GM23338 (cell line): ENCODE measurements around the gene C1RL. TPM values are rescaled to one million over a fixed set of nuclear protein-coding genes. Genes with fewer than 3 reads are reported as not detected.

Source experiments
- ATAC-seq: fragments of 200-7000 bp; cut with Tn5 transposase; 3 replicates; pipeline ENCODE4 v1.9.1; 2020
- DNase-seq: peaks from one replicate; pipeline ENCODE4 v3.0.0-alpha.2; 2015; ENCODE audit warnings: low spot score
- H2AFZ ChIP-seq: fragments of 200-600 bp; sonication (generic); 2 replicates; pipeline ENCODE4 v1.8.0; 2016; ENCODE audit warnings: antibody characterized with exemption, mild to moderate bottlenecking, moderate library complexity
- H3F3A ChIP-seq: fragments of 200-600 bp; sonication (generic); replicated peaks from 2 replicates; pipeline ENCODE4 v1.8.0; 2017; ENCODE audit warnings: antibody characterized with exemption, mixed run types, low read depth
- H3K27ac ChIP-seq: fragments of 200-600 bp; sonication (generic); 2 replicates; pipeline ENCODE4 v1.6.1; 2016; ENCODE audit warnings: low read depth
- H3K27me3 ChIP-seq: fragments of 200-600 bp; sonication (generic); 2 replicates; pipeline ENCODE4 v1.8.0; 2016; ENCODE audit warnings: mild to moderate bottlenecking, mixed run types, moderate library complexity; ENCODE audit not compliant: insufficient read depth
- H3K36me3 ChIP-seq: fragments of 200-600 bp; sonication (generic); 2 replicates; pipeline ENCODE4 v1.8.0; 2016; ENCODE audit warnings: mild to moderate bottlenecking; ENCODE audit not compliant: insufficient read depth
- H3K4me1 ChIP-seq: fragments of 200-600 bp; sonication (generic); 2 replicates; pipeline ENCODE4 v1.8.0; 2016; ENCODE audit warnings: mild to moderate bottlenecking, moderate library complexity; ENCODE audit not compliant: insufficient read depth
- H3K4me2 ChIP-seq: fragments of 200-600 bp; sonication (generic); 2 replicates; pipeline ENCODE4 v1.7.1; 2017; ENCODE audit warnings: mixed run types
- H3K4me3 ChIP-seq: fragments of 200-600 bp; sonication (generic); 2 replicates; pipeline ENCODE4 v1.6.1; 2016; ENCODE audit warnings: mixed run types
- H3K79me2 ChIP-seq: fragments of 200-600 bp; sonication (generic); replicated peaks from 2 replicates; pipeline ENCODE4 v1.8.0; 2017; ENCODE audit warnings: mild to moderate bottlenecking; ENCODE audit not compliant: insufficient read depth
- H3K9me2 ChIP-seq: fragments of 200-600 bp; sonication (generic); 2 replicates; pipeline ENCODE4 v1.8.0; 2017; ENCODE audit not compliant: insufficient read depth
- H4K20me1 ChIP-seq: fragments of 200-600 bp; sonication (generic); replicated peaks from 2 replicates; pipeline ENCODE4 v1.8.0; 2017; ENCODE audit warnings: mild to moderate bottlenecking; ENCODE audit not compliant: insufficient read depth
- H3K27ac Mint-ChIP-seq: 2 replicates; pipeline ENCODE4 v1.8.0; 2020; ENCODE audit warnings: inconsistent platforms, mild to moderate bottlenecking, moderate library complexity, mixed read lengths
- H3K27me3 Mint-ChIP-seq: 3 replicates; pipeline ENCODE4 v1.8.0; 2022; ENCODE audit warnings: low read depth, mild to moderate bottlenecking, moderate library complexity, mixed read lengths, inconsistent platforms; ENCODE audit not compliant: insufficient read depth, poor library complexity
- H3K36me3 Mint-ChIP-seq: 3 replicates; pipeline ENCODE4 v1.8.0; 2021; ENCODE audit warnings: low read depth, mild to moderate bottlenecking, inconsistent platforms, moderate library complexity, mixed read lengths
- H3K4me1 Mint-ChIP-seq: 3 replicates; pipeline ENCODE4 v1.8.0; 2020; ENCODE audit warnings: mild to moderate bottlenecking, inconsistent platforms, mixed read lengths
- H3K4me3 Mint-ChIP-seq: 3 replicates; pipeline ENCODE4 v1.8.0; 2021; ENCODE audit warnings: moderate library complexity, mild to moderate bottlenecking, inconsistent platforms, mixed read lengths
- H3K9me3 Mint-ChIP-seq: 3 replicates; pipeline ENCODE4 v1.8.0; 2020; ENCODE audit warnings: moderate library complexity, mild to moderate bottlenecking, inconsistent platforms, mixed read lengths
- ETS1 ChIP-seq: IDR thresholded peaks from 2 replicates; pipeline ENCODE4 v1.6.1; 2016; ENCODE audit warnings: antibody characterized with exemption
- EZH2 ChIP-seq: fragments of 200-600 bp; sonication (generic); IDR thresholded peaks from one replicate; pipeline ENCODE4 v1.8.0; 2017; ENCODE audit warnings: antibody characterized with exemption, mild to moderate bottlenecking, low read depth; ENCODE audit not compliant: unreplicated experiment
- EZH2phosphoT487 ChIP-seq: fragments of 200-600 bp; sonication (generic); IDR thresholded peaks from one replicate; pipeline ENCODE4 v1.8.1; 2018; ENCODE audit warnings: antibody characterized with exemption; ENCODE audit not compliant: unreplicated experiment
- NANOG ChIP-seq: IDR thresholded peaks from 2 replicates; pipeline ENCODE4 v1.6.1; 2016; ENCODE audit warnings: antibody characterized with exemption, borderline replicate concordance
- POLR2AphosphoS5 ChIP-seq: IDR thresholded peaks from 2 replicates; pipeline ENCODE4 v1.6.1; 2016; ENCODE audit warnings: antibody characterized with exemption, low read depth
- REST ChIP-seq: IDR thresholded peaks from one replicate; pipeline ENCODE4 v1.6.1; 2018; ENCODE audit warnings: antibody characterized with exemption; ENCODE audit not compliant: unreplicated experiment
- ZNF114 ChIP-seq: fragments of 250-450 bp; sonication (Bioruptor Pico); IDR thresholded peaks from 2 replicates; pipeline ENCODE4 v1.5.0; 2020; ENCODE audit warnings: mild to moderate bottlenecking, moderate library complexity
- polyA plus RNA-seq: library from polyadenylated mRNA; unstranded; fragments of >200 nt; fragmentation: Nextera tagmentation; extraction: Ambion mirVana; gene quantifications from 2 replicates; pipeline ENCODE4 v1.2.1, GENCODE V29; 2016
- total RNA-seq: library from RNA; depleted of rRNA; stranded (reverse); fragments of >200 nt; shearing (Covaris generic); gene quantifications from 2 replicates; pipeline ENCODE4 v1.2.3, GENCODE V29; 2014
- TF ChIP-seq, protein P1 (sequence below), 2 experiments: fragments of 200-600 bp in 1 of 2; sonication (generic) in 1 of 2; conservative IDR thresholded peaks; 2 replicates each; pipeline versions ENCODE4 v1.5.1 to v1.6.1; 2016 to 2017; ENCODE audit warnings: antibody characterized with exemption in 2 of 2, low read depth in 2 of 2, mild to moderate bottlenecking in 2 of 2, moderate library complexity in 1 of 2

Gene C1RL
- total and polyA plus RNA-seq, 2 experiments from 2014 or later: 7.3 to 8.8 TPM

DNA sequence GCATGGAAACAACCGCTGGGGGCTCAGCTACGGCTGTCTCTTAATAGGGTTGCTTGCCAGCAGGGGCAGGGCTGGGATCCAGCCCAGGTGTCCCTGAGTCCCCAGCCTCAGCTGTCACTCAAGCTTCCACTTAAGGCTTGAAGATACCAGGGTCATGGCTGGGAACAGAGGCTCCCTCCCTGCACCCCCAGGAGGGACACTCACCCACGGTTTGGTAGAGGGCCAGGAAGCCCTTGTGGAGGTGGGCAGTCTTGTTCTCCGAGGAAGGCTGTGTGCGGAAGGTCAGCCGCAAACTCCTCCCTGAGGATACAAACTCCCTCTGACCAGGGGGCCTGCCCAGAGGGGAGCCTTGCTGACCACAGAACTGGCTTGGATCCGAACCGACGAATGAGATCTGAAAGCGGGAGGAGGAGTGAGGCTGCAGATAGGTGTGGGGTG is 7.3 kb downstream of the C1RL start:
- H3K4me3 ChIP-seq: no peak overlapping the region
- Mint-ChIP-seq H3K27me3 (peaks cover 6% of the 10 kb centered on the region), H3K36me3 (peaks cover 31% of the 10 kb centered on the region), H3K4me1 (peaks cover 4% of the 10 kb centered on the region; the same call in 1 of the 3 replicates), H3K4me3 (no peak overlapping the region), H3K9me3 (peaks cover 13% of the 10 kb centered on the region; the same call in 2 of the 3 replicates), H3K27ac (no peak overlapping the region)
- H3K27me3 ChIP-seq: no peaks in the 10 kb centered on the region
- no peaks in the 10 kb centered on the region; the same call in none of the 2 replicates for H4K20me1 ChIP-seq
- no peak for TF ChIP-seq EZH2
- no peak overlapping the region for H2AFZ ChIP-seq
- no peaks in the 10 kb centered on the region for H3K36me3 ChIP-seq
- H3K9me2 ChIP-seq: no peaks in the 10 kb centered on the region
- H3K79me2 ChIP-seq: 0 out of 2 replicates have a peak, but pooled peaks cover 9% of the 10 kb centered on the region
- peak; percentile 20 for DNase-seq
- no peak overlapping the region for H3K4me2 ChIP-seq
- no peaks in the 10 kb centered on the region for H3F3A ChIP-seq
- H3K27ac ChIP-seq: no peak overlapping the region
- H3K4me1 ChIP-seq: no peaks in the 10 kb centered on the region
- peak; percentile 29; the same call in 1 of the 3 replicates for ATAC-seq

GRCh38 chr12:7101047-7101693 is 7.8 kb downstream of the C1RL start:
- no peak for ATAC-seq
- H3K9me3 Mint-ChIP-seq: peaks cover 7% of the 10 kb centered on the region; the same call in 2 of the 3 replicates

GRCh38 chr12:7100239-7100638 is 8.8 kb downstream of the C1RL start:
- Mint-ChIP-seq H3K9me3 (no peaks in the 10 kb centered on the region), H3K36me3 (peaks cover 16% of the 10 kb centered on the region), H3K4me1 (peaks cover 16% of the 10 kb centered on the region; the same call in 2 of the 3 replicates), H3K27ac (no peak overlapping the region), H3K4me3 (no peak overlapping the region), H3K27me3 (peaks cover 12% of the 10 kb centered on the region)
- Histone ChIP-seq H4K20me1 (no peaks in the 10 kb centered on the region; the same call in 1 of the 2 replicates), H3K4me2 (no peak overlapping the region), H3K27ac (no peak overlapping the region), H2AFZ (no peak overlapping the region), H3K4me3 (no peak overlapping the region), H3K36me3 (no peaks in the 10 kb centered on the region), H3F3A (no peaks in the 10 kb centered on the region), H3K4me1 (peaks cover 7% of the 10 kb centered on the region), H3K27me3 (no peaks in the 10 kb centered on the region), H3K9me2 (no peaks in the 10 kb centered on the region), H3K79me2 (no peaks in the 10 kb centered on the region)
- ATAC-seq (no peak), DNase-seq (no peak)
- TF ChIP-seq EZH2phosphoT487 (no peak), REST (no peak), ZNF114 (no peak), EZH2 (no peak), NANOG (no peak), ETS1 (no peak)
- TF ChIP-seq, protein P1, sequence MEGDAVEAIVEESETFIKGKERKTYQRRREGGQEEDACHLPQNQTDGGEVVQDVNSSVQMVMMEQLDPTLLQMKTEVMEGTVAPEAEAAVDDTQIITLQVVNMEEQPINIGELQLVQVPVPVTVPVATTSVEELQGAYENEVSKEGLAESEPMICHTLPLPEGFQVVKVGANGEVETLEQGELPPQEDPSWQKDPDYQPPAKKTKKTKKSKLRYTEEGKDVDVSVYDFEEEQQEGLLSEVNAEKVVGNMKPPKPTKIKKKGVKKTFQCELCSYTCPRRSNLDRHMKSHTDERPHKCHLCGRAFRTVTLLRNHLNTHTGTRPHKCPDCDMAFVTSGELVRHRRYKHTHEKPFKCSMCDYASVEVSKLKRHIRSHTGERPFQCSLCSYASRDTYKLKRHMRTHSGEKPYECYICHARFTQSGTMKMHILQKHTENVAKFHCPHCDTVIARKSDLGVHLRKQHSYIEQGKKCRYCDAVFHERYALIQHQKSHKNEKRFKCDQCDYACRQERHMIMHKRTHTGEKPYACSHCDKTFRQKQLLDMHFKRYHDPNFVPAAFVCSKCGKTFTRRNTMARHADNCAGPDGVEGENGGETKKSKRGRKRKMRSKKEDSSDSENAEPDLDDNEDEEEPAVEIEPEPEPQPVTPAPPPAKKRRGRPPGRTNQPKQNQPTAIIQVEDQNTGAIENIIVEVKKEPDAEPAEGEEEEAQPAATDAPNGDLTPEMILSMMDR (conservative IDR thresholded peaks at IDR 0.05; ENCODE audit: low read depth in 2 of 2): no peak

More at GRCh38 chr12:7101047-7101693, 7.8 kb downstream of the C1RL start:
- no peaks in the 10 kb centered on the region for H3F3A ChIP-seq
- no peak overlapping the region for H3K4me3 ChIP-seq
- Mint-ChIP-seq H3K36me3 (peaks cover 25% of the 10 kb centered on the region), H3K27me3 (peaks cover 9% of the 10 kb centered on the region), H3K4me1 (peaks cover 8% of the 10 kb centered on the region; the same call in 2 of the 3 replicates), H3K27ac (no peak overlapping the region), H3K4me3 (no peak overlapping the region)
- no peak overlapping the region for H3K27ac ChIP-seq
- no peak for TF ChIP-seq POLR2AphosphoS5
- TF ChIP-seq NANOG: no peak
- no peaks in the 10 kb centered on the region for H3K27me3 ChIP-seq
- no peak for DNase-seq
- no peak overlapping the region for H2AFZ ChIP-seq
- no peaks in the 10 kb centered on the region for H3K4me1 ChIP-seq
- H3K9me2 ChIP-seq: no peaks in the 10 kb centered on the region
- no peak overlapping the region for H3K4me2 ChIP-seq
- H3K36me3 ChIP-seq: no peaks in the 10 kb centered on the region
- H4K20me1 ChIP-seq: no peaks in the 10 kb centered on the region; the same call in none of the 2 replicates
- 0 out of 2 replicates have a peak, but pooled peaks cover 6% of the 10 kb centered on the region for H3K79me2 ChIP-seq
